Measurements from ENCODE around the gene REEP3.
"Not testable (repeated sequence)": the region's sequence is repeated elsewhere in the genome, so short reads cannot be mapped to it uniquely, and the experiment has no call there.

- not testable (repeated sequence) for TF ChIP-seq CTCF (IDR thresholded peaks at IDR 0.05); POLR2A (IDR thresholded peaks at IDR 0.05); POLR2AphosphoS5 (IDR thresholded peaks at IDR 0.05); EP300 (IDR thresholded peaks at IDR 0.05; ENCODE audit: low read depth)
Observed at GRCh38 chr10:63500551-63500950, 20.6 kb upstream of the REEP3 start.

All from transverse colon (tissue), 4 donors.